ENCODE results near the gene TAPBP. TPM values are rescaled to one million over a fixed set of nuclear protein-coding genes. Genes with fewer than 3 reads are reported as not detected.
"Not testable (repeated sequence)": the region's sequence is repeated elsewhere in the genome, so short reads cannot be mapped to it uniquely, and the experiment has no call there.

TAPBP gene
- total RNA-seq, 1 experiment from 2014 or later: 29.8 TPM

- DNase-seq (ENCODE audit: low spot score): peak; percentile 92
- in situ Hi-C loops (cut with HindIII; ENCODE audit: low sequenced_read_pairs): no loop called here
Observed at GRCh38 chr6:33299237-33299944, 14.5 kb downstream of the TAPBP start.

- in situ Hi-C loops (cut with HindIII; ENCODE audit: low sequenced_read_pairs): no loop called here
- peak; percentile 64 for DNase-seq (ENCODE audit: low spot score)
Observed at GRCh38 chr6:33298773-33299236, 15.1 kb downstream of the TAPBP start, which contains the start of gene RGL2. Gene RGL2 (minus strand): TSS chr6:33298942. CDS start chr6:33298610, 332 bp downstream.

DNA sequence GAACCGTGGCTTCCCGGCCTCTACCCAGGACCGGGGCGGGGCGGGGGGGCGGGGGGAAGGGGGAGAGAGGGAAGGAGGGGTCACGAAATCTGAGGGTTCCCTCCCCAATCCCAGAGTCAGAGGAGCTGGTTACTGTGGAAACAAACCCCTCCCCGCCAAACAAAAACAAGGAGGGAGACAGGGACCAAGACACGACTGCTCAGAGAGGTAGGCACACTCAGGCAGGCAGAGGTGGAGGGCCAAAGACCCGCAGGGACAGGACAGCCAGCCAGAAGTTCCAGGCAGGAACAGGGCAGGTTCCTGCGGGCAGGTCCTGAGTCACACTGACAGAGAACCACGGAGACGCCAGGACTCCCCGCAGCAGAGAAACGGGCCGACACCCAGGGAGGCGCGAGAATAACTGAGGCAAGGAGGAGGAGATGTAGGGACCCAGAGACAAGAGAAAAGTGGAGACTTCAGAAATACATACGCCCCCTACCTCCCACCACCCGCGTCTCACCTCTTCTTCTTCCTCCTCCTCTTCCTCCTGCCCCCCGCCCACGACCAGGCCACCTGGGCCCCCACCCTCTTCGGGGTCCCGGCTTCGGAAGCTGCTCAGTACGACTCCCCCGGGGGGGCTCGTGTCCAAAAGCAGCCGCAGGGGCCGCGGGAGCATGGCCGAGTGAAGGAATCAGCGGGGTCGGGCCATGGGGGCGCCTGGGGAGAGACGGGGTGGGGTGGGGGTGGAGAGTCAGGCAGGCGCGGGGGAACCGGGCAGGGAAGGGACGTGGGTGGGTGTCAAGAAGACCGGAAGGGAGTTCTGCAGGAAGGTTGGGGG is 15.7 kb downstream of the TAPBP start:
- in situ Hi-C loops (cut with HindIII; ENCODE audit: low sequenced_read_pairs): no loop called here
- DNase-seq (ENCODE audit: low spot score): peak; percentile 81

DNA sequence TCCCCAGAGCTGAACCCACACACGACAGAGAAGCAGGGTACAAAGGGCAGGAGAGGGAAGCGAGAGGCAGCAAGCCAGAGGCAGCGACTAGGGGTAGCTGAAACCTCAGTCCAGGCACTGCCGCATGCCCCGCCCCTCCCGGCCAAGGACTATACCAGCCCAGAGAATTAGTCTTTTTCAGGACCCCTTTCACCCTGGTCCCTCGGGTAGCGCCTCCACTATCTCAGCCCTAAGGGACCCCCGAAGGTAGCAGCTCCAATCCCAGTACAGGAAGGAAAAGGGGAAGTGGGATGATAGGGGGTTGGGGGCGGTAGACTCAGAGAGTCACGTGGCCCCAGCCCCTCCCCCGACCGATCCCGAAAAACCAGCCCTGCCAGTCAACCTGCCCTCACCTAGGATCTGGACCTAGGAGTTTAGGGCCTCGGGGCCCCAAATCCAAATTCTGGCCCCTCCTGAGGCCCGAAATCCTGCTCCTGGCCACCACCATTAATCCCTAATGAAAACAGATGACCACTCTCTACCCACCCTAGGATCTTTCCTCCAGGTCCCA is 16.4 kb downstream of the TAPBP start:
- peak; percentile 19 for DNase-seq (ENCODE audit: low spot score)
- in situ Hi-C loops (cut with HindIII; ENCODE audit: low sequenced_read_pairs): no loop called here

DNA sequence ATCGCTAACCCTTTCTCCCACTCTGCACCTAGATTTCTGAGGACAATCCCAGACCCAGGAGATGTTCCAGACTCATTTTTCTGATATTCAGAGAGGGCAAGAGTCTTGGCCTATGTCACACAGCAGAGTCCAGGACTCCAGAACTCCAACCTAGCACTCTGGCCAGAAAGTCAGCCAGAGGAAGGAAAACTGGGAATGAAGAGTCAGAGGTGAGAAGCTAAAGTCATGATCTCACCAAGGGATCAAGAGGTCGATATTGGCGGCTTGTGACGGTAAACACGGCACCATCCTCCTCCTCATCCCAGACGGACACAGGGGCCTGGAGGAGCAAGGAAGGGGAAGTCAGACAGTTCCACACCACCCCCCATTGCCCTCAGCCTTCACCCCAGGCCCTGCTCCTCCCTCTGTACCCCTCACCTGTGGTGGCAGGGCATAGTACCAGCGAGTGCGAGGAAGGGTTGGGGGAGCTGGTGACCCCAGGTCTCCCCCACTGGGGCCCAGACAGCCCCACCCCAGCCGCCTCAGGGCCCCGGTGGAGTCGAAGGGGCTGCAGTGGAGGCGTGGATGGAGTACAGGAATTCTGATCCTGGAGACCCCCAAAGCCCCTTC is 17.0 kb downstream of the TAPBP start:
- in situ Hi-C loops (cut with HindIII; ENCODE audit: low sequenced_read_pairs): no loop called here
- DNase-seq (ENCODE audit: low spot score): no peak

DNA sequence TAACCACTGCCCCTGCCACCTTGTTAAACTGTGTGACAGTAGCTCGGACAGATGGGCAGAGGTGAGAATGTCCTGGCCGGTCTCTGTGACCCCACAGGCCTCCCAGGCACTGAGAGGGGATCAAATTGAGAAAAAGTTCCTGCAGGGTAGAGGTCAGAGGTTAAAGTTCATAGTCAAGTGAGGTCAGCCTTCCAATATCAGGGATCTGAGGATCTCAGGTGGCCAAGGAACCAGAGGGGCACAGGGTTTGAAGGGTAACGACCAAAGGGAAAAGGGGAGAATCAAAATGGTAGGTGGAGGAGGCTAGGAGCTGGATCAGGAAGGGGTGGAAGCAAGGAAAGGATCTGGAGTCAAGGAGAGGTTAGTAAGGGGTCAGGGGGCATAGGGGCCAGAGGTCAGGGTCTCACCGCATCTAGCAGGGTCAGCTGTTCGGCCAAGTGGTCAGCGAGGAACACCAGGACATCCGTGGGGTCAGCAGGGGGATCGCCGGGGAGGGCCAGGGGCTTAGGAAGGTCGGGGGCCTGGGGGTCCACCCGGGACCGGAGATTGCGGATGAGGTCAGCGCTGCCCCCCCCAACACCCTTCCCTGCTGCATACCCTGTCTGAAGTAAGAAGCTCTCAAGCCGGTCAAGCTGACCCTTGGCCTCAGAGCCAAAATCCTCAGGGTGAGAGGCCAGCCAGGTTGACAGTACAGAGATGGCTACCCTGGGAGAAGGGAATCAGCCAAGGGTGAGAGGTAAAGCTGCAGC is 18.1 kb downstream of the TAPBP start:
- DNase-seq (ENCODE audit: low spot score): no peak
- in situ Hi-C loops (cut with HindIII; ENCODE audit: low sequenced_read_pairs): no loop called here

GRCh38 chr6:33294086-33294823 is 19.6 kb downstream of the TAPBP start:
- no peak for DNase-seq (ENCODE audit: low spot score)
- in situ Hi-C loops (cut with HindIII; ENCODE audit: low sequenced_read_pairs): no loop called here

DNA sequence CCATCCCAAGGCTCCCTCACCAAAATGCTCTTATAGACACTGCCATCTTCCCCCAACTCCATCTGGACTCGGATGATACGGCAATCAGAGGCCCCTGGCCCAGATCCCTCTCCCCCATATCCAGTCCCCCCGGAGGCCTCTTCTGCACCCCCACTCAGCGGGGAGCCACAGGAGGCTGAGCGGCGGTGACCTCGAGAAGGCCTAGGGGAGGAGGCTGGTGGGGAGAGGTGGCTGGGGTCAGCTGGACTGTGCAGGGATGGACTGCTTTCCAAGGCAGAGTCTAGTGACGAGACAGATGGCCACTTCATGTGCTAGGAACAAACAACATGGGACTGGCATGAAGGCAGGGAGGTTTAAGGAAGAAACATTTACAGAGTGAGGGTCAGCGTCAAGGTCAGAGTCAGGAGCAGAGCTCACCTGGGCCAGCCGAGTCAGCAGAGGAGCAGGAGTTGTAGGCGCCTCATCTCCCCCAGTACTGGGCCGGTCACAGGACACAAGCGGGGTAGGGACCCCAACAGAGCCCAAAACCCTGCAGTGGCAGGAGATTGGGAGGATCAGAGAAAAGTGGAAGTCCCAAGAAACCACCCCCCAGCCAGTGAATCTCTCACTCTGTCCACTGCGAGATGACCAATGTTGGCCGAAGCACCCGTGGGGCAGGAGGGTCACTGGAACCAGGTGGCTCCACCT is 20.7 kb downstream of the TAPBP start:
- in situ Hi-C loops (cut with HindIII; ENCODE audit: low sequenced_read_pairs): no loop called here
- DNase-seq (ENCODE audit: low spot score): no peak

GRCh38 chr6:33290459-33290858 is 23.4 kb downstream of the TAPBP start:
- in situ Hi-C loops (cut with HindIII; ENCODE audit: low sequenced_read_pairs): no loop called here

DNA sequence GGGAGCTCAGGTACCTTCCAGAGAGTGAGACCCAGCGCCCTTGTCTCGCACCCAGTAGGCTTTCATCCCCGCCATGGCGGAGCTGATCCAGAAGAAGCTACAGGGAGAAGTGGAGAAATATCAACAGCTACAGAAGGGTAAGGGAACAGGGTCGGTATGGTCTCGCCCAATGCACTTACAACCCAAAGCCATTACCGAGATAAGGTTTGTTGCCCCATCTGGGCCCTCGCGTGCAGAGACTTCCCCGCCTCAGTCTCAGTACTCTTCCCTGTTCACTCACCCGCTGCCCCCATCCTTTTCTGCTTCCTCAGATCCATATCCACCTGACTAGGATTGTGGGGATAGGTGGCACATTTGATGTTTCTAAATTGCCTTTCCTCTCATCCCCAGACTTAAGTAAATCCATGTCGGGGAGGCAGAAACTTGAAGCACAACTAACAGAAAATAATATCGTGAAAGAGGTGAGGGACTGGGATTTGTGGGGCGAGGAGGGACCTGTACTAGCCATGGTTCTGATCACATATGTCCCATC is 24.0 kb downstream of the TAPBP start:
- no peak for DNase-seq (ENCODE audit: low spot score)
- in situ Hi-C loops (cut with HindIII; ENCODE audit: low sequenced_read_pairs): no loop called here

More at GRCh38 chr6:33290459-33290858, 23.4 kb downstream of the TAPBP start:
- no peak for DNase-seq (ENCODE audit: low spot score)

GRCh38 chr6:33288921-33289783 is 24.7 kb downstream of the TAPBP start, which contains the start of the genes PFDN6 and WDR46:
Gene PFDN6 (plus strand): TSS chr6:33289601. CDS start chr6:33289857, 256 bp downstream.
Gene WDR46 (minus strand): TSS chr6:33289239. CDS start chr6:33289170, 69 bp downstream.
- in situ Hi-C loops (cut with HindIII; ENCODE audit: low sequenced_read_pairs): no loop called here

GRCh38 chr6:33288141-33288920 is 25.5 kb downstream of the TAPBP start:
- in situ Hi-C loops (cut with HindIII; ENCODE audit: low sequenced_read_pairs): no loop called here
- DNase-seq (ENCODE audit: low spot score): no peak

More at GRCh38 chr6:33288921-33289783, 24.7 kb downstream of the TAPBP start, which contains the start of the genes PFDN6 and WDR46:
- peak; percentile 98 for DNase-seq (ENCODE audit: low spot score)

GRCh38 chr6:33286946-33287914 is 26.6 kb downstream of the TAPBP start:
- no peak for DNase-seq (ENCODE audit: low spot score)
- in situ Hi-C loops (cut with HindIII; ENCODE audit: low sequenced_read_pairs): no loop called here

- in situ Hi-C loops (cut with HindIII; ENCODE audit: low sequenced_read_pairs); DNase-seq (ENCODE audit: low spot score): not testable (repeated sequence)
Observed at GRCh38 chr6:33285214-33285613, 28.7 kb downstream of the TAPBP start.

Data from G401 (cell line).